Stimulated activated naive B cell treated with anti-CD40 and anti-IgM and Interleukin-4, amounts not matched to agents 10 μg/mL and 1 μg/mL and 100 μg/mL, for 72 hours (primary cell): ENCODE results near the gene GAS6.

Experiments
- ATAC-seq, 2 donors: fragments of 150-1000 bp; cut with Tn5 transposase; replicated peaks; 2 replicates each; pipeline ENCODE4 v1.10.0; 2021; ENCODE audit warnings: moderate library complexity in 1 of 2
- DNase-seq: peaks from one replicate; pipeline ENCODE4 v3.0.0; 2021
- H3K27ac Mint-ChIP-seq: one replicate; pipeline ENCODE4 v1.8.0; 2022; ENCODE audit warnings: mild to moderate bottlenecking, mixed read lengths
- H3K27me3 Mint-ChIP-seq, 2 donors: one replicate each; pipeline ENCODE4 v1.8.0; 2022; ENCODE audit warnings: mixed read lengths in 2 of 2
- H3K36me3 Mint-ChIP-seq, 2 donors: one replicate each; pipeline ENCODE4 v1.8.0; 2022; ENCODE audit warnings: mixed read lengths in 2 of 2, mild to moderate bottlenecking in 1 of 2
- H3K4me1 Mint-ChIP-seq, 2 donors: one replicate each; pipeline ENCODE4 v1.8.0; 2022; ENCODE audit warnings: mixed read lengths in 2 of 2, mild to moderate bottlenecking in 1 of 2
- H3K4me3 Mint-ChIP-seq, 2 donors: one replicate each; pipeline ENCODE4 v1.8.0; 2022; ENCODE audit warnings: mild to moderate bottlenecking in 2 of 2, mixed read lengths in 2 of 2, moderate library complexity in 1 of 2
- H3K9me3 Mint-ChIP-seq, 2 donors: one replicate each; pipeline ENCODE4 v1.8.0; 2022; ENCODE audit warnings: mixed read lengths in 2 of 2, mild to moderate bottlenecking in 1 of 2

Gene GAS6

GRCh38 chr13:113770937-113771336, 92.9 kb downstream of the GAS6 start:
- DNase-seq (no peak), ATAC-seq (no peak)
- H3K9me3 Mint-ChIP-seq, result peaks cover 0 to 3% of the 10 kb centered on the region in 2 donors
- H3K4me1 Mint-ChIP-seq, result no peaks in the 10 kb centered on the region
- no peak overlapping the region for H3K27ac Mint-ChIP-seq
- H3K27me3 Mint-ChIP-seq, result peaks cover 9 to 17% of the 10 kb centered on the region in 2 donors
- H3K36me3 Mint-ChIP-seq, result no peaks in the 10 kb centered on the region
- H3K4me3 Mint-ChIP-seq, result no peak overlapping the region
